WI38 (cell line): Measurements from ENCODE around the gene SPTB.

Experiments used
- H3K4me3 ChIP-seq: 2 replicates; pipeline ENCODE4 v1.5.1; 2011; ENCODE audit warnings: low read depth, mild to moderate bottlenecking, control low read depth, low read length
- CTCF ChIP-seq: IDR thresholded peaks from 2 replicates; pipeline ENCODE4 v1.5.1; 2012; ENCODE audit warnings: low read depth, mild to moderate bottlenecking, control low read depth, low read length

The SPTB gene

GRCh38 chr14:64910847-64911495 lies 31.3 kb upstream of the SPTB start:
- peak; percentile 67 for TF ChIP-seq CTCF
- no peak overlapping the region for H3K4me3 ChIP-seq

- TF ChIP-seq CTCF = no peak
- H3K4me3 ChIP-seq = no peak overlapping the region
Observed at GRCh38 chr14:64906022-64906421, 26.3 kb upstream of the SPTB start.

- TF ChIP-seq CTCF = no peak
- H3K4me3 ChIP-seq = no peak overlapping the region
Observed at GRCh38 chr14:64899958-64900357, 20.3 kb upstream of the SPTB start.

GRCh38 chr14:64891839-64892375 lies 12.2 kb upstream of the SPTB start:
- H3K4me3 ChIP-seq = no peak overlapping the region

GRCh38 chr14:64891173-64891838 lies 11.6 kb upstream of the SPTB start:
- H3K4me3 ChIP-seq = no peak overlapping the region
- TF ChIP-seq CTCF = no peak

More at GRCh38 chr14:64891839-64892375, 12.2 kb upstream of the SPTB start:
- TF ChIP-seq CTCF = no peak

- TF ChIP-seq CTCF = no peak
- H3K4me3 ChIP-seq = no peak overlapping the region
Observed at GRCh38 chr14:64889352-64889751, 9.6 kb upstream of the SPTB start.

GRCh38 chr14:64885559-64885958 lies 5.9 kb upstream of the SPTB start:
- no peak for TF ChIP-seq CTCF

More at GRCh38 chr14:64885559-64885958, 5.9 kb upstream of the SPTB start:
- H3K4me3 ChIP-seq = no peak overlapping the region
